ENCODE data around the gene S100A1.

DNA sequence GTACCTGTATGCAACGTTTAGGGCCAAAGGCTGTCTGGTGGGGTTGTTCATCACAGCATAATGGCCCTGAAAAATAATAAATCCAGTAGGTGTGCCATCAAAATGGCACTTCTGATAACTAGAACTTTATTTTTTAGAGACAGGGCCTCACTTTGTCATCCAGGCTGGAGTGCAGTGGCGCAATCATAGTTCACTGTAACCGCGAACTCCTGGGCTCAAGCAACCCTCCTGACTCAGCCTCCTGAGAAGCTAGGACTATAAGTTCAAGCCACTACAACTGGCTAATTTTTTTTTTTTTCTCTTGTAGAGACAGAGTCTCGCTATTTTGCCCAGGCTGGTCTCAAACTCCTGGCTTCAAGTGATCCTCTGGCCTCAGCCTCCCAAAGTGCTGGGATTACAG is 35.0 kb downstream of the S100A1 start:
- TF ChIP-seq, protein P1, sequence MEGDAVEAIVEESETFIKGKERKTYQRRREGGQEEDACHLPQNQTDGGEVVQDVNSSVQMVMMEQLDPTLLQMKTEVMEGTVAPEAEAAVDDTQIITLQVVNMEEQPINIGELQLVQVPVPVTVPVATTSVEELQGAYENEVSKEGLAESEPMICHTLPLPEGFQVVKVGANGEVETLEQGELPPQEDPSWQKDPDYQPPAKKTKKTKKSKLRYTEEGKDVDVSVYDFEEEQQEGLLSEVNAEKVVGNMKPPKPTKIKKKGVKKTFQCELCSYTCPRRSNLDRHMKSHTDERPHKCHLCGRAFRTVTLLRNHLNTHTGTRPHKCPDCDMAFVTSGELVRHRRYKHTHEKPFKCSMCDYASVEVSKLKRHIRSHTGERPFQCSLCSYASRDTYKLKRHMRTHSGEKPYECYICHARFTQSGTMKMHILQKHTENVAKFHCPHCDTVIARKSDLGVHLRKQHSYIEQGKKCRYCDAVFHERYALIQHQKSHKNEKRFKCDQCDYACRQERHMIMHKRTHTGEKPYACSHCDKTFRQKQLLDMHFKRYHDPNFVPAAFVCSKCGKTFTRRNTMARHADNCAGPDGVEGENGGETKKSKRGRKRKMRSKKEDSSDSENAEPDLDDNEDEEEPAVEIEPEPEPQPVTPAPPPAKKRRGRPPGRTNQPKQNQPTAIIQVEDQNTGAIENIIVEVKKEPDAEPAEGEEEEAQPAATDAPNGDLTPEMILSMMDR (IDR thresholded peaks at IDR 0.05) = no peak
- no peak for TF ChIP-seq POLR2AphosphoS5 (IDR thresholded peaks at IDR 0.05)
- no peak for TF ChIP-seq POLR2A (IDR thresholded peaks at IDR 0.05)
